IgD-negative memory B cell (primary cell): Measurements from ENCODE around the gene FRMD4A. TPM values are rescaled to one million over a fixed set of nuclear protein-coding genes. Genes with fewer than 3 reads are reported as not detected.
"Not testable (repeated sequence)": the region's sequence is repeated elsewhere in the genome, so short reads cannot be mapped to it uniquely, and the experiment has no call there.

Source experiments
- H3K27ac Mint-ChIP-seq, 3 donors: one replicate each; pipeline ENCODE4 v1.8.0; 2020 to 2022; ENCODE audit warnings: mild to moderate bottlenecking in 3 of 3, mixed read lengths in 3 of 3, moderate library complexity in 1 of 3
- H3K27me3 Mint-ChIP-seq: one replicate; pipeline ENCODE4 v1.8.0; 2021; ENCODE audit warnings: mixed read lengths
- H3K36me3 Mint-ChIP-seq: one replicate; pipeline ENCODE4 v1.8.0; 2020; ENCODE audit warnings: mild to moderate bottlenecking, mixed read lengths
- H3K4me1 Mint-ChIP-seq, 3 donors: one replicate each; pipeline ENCODE4 v1.8.0; 2020 to 2022; ENCODE audit warnings: mixed read lengths in 3 of 3, mild to moderate bottlenecking in 1 of 3
- H3K4me3 Mint-ChIP-seq, 4 donors: one replicate each; pipeline ENCODE4 v1.8.0; 2020 to 2022; ENCODE audit warnings: mild to moderate bottlenecking in 4 of 4, mixed read lengths in 4 of 4, moderate library complexity in 3 of 4
- H3K9me3 Mint-ChIP-seq, 3 donors: one replicate each; pipeline ENCODE4 v1.8.0; 2020 to 2021; ENCODE audit warnings: mixed read lengths in 3 of 3, mild to moderate bottlenecking in 1 of 3
- polyA plus RNA-seq: library from polyadenylated mRNA; unstranded; fragments of 300-500 nt; fragmentation: Illumina TruSeq; gene quantifications from one replicate; pipeline ENCODE4 v1.2.3, GENCODE V29; 2021

Gene FRMD4A
- polyA plus RNA-seq, 1 donor from 2014 or later = 1.7 TPM

- H3K27me3 Mint-ChIP-seq = peaks cover 13% of the 10 kb centered on the region
- H3K36me3 Mint-ChIP-seq, H3K9me3 Mint-ChIP-seq, H3K4me3 Mint-ChIP-seq, H3K4me1 Mint-ChIP-seq: not testable (repeated sequence)
- H3K27ac Mint-ChIP-seq = peak overlapping the region in 1 of 3 donors; percentile 47
Measured at GRCh38 chr10:14213703-14214102, 117.0 kb downstream of the FRMD4A start.

GRCh38 chr10:14211610-14212009 is 119.1 kb downstream of the FRMD4A start:
- Mint-ChIP-seq H3K36me3 (peaks cover 1% of the 10 kb centered on the region), H3K9me3 (peaks cover 0 to 3% (median 2%) of the 10 kb centered on the region in 3 donors), H3K4me3 (no peak overlapping the region), H3K4me1 (peaks cover 0 to 2% (median 1%) of the 10 kb centered on the region in 3 donors), H3K27ac (no peak overlapping the region), H3K27me3 (peaks cover 9% of the 10 kb centered on the region)

- no peak overlapping the region for H3K4me3 Mint-ChIP-seq
- peaks cover 0 to 1% (median 0%) of the 10 kb centered on the region in 3 donors for H3K4me1 Mint-ChIP-seq
- no peaks in the 10 kb centered on the region for H3K36me3 Mint-ChIP-seq
Measured at GRCh38 chr10:14208231-14208630, 122.5 kb downstream of the FRMD4A start.

GRCh38 chr10:14205233-14205632 is 125.5 kb downstream of the FRMD4A start:
- H3K4me1 Mint-ChIP-seq = no peaks in the 10 kb centered on the region
- H3K27me3 Mint-ChIP-seq = peaks cover 3% of the 10 kb centered on the region
- H3K27ac Mint-ChIP-seq = no peak overlapping the region
- H3K4me3 Mint-ChIP-seq = no peak overlapping the region
- H3K36me3 Mint-ChIP-seq = no peaks in the 10 kb centered on the region
- H3K9me3 Mint-ChIP-seq = no peaks in the 10 kb centered on the region

More at GRCh38 chr10:14208231-14208630, 122.5 kb downstream of the FRMD4A start:
- Mint-ChIP-seq H3K9me3 (peaks cover 0 to 1% (median 0%) of the 10 kb centered on the region in 3 donors), H3K27ac (no peak overlapping the region), H3K27me3 (no peaks in the 10 kb centered on the region)

- Mint-ChIP-seq H3K4me1 (peaks cover 0 to 5% (median 4%) of the 10 kb centered on the region in 3 donors), H3K4me3 (no peak overlapping the region), H3K27me3 (peaks cover 8% of the 10 kb centered on the region), H3K9me3 (no peaks in the 10 kb centered on the region), H3K36me3 (no peaks in the 10 kb centered on the region), H3K27ac (no peak overlapping the region)
Measured at GRCh38 chr10:14200698-14201544, 129.8 kb downstream of the FRMD4A start.

GRCh38 chr10:14199098-14199497 is 131.6 kb downstream of the FRMD4A start:
- not testable (repeated sequence) for H3K27ac Mint-ChIP-seq, H3K36me3 Mint-ChIP-seq, H3K4me3 Mint-ChIP-seq, H3K4me1 Mint-ChIP-seq, H3K9me3 Mint-ChIP-seq
- peaks cover 19% of the 10 kb centered on the region for H3K27me3 Mint-ChIP-seq

DNA sequence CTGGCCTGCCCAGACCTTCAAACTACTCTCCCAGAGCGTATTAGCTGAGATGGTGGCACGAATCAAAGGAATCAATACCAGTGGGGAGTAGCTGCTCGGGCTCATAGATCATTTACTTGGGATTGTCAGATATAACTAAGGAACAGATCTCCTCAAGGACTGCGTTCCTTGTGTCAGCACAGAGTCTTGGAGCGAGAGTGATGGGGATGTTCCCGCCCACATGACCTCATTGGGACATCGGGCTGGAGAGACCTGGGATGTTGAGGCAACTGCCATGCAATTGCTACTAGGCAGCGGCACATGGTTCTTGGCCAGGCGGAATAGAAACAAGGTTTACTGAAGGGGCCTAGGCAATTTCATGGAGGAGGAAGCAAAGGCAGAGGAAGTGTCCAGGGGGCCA is 132.6 kb downstream of the FRMD4A start:
- no peaks in the 10 kb centered on the region for H3K9me3 Mint-ChIP-seq
- no peak overlapping the region for H3K27ac Mint-ChIP-seq
- H3K36me3 Mint-ChIP-seq = no peaks in the 10 kb centered on the region
- H3K27me3 Mint-ChIP-seq = peaks cover 20% of the 10 kb centered on the region
- peaks cover 0 to 5% (median 4%) of the 10 kb centered on the region in 3 donors for H3K4me1 Mint-ChIP-seq
- H3K4me3 Mint-ChIP-seq = no peak overlapping the region

DNA sequence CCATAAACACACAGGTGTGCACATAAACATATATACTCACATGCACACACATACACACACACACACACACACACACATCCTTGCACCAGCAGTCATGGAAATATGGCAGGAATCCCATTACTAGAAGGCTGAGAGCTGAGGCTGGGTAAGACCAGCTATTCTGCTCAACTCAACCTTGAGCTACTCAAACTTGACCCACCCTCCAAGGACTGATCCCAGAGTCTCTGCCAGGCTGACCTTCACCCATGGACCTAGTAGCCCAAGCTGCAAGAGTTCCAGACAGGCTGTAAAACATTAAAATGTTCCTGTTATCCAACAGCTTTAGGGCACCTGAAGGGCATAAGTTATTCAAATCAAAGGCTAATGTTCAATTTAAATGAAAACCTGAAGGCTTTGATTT is 134.6 kb downstream of the FRMD4A start:
- Mint-ChIP-seq H3K27ac (no peak overlapping the region), H3K4me3 (no peak overlapping the region), H3K4me1 (peaks cover 0 to 14% (median 4%) of the 10 kb centered on the region in 3 donors), H3K9me3 (peaks cover 0 to 2% (median 0%) of the 10 kb centered on the region in 3 donors), H3K27me3 (peaks cover 17% of the 10 kb centered on the region), H3K36me3 (no peaks in the 10 kb centered on the region)

GRCh38 chr10:14195433-14195832 is 135.3 kb downstream of the FRMD4A start:
- H3K9me3 Mint-ChIP-seq = peaks cover 0 to 2% (median 0%) of the 10 kb centered on the region in 3 donors
- peaks cover 2 to 14% (median 4%) of the 10 kb centered on the region in 3 donors for H3K4me1 Mint-ChIP-seq
- no peaks in the 10 kb centered on the region for H3K36me3 Mint-ChIP-seq
- H3K4me3 Mint-ChIP-seq = no peak overlapping the region
- H3K27me3 Mint-ChIP-seq = peaks cover 19% of the 10 kb centered on the region
- no peak overlapping the region for H3K27ac Mint-ChIP-seq

- Mint-ChIP-seq H3K4me3 (no peak overlapping the region), H3K27me3 (peaks cover 19% of the 10 kb centered on the region), H3K4me1 (peaks cover 2 to 14% (median 4%) of the 10 kb centered on the region in 3 donors), H3K36me3 (no peaks in the 10 kb centered on the region), H3K9me3 (peaks cover 0 to 2% (median 0%) of the 10 kb centered on the region in 3 donors), H3K27ac (no peak overlapping the region)
Measured at GRCh38 chr10:14192746-14193145, 138.0 kb downstream of the FRMD4A start.

DNA sequence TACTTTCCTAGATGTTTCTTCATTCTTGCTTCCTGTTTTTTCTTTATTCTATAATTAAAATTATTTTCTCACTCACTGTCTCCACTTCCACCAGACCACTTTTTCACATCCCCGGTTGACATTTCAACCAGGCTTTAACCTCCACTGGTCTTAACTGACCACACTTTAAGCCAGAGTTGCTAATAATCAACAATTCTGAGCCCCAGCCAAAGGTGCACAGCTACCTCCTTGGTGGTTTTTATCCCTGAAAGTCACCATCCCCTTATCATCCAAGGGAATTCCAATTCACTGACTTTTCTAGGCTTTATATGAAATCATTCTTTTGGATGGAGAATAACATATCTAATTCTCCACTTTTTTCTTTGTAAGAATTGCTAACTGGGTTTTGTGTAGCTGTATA is 138.9 kb downstream of the FRMD4A start:
- Mint-ChIP-seq H3K36me3 (no peaks in the 10 kb centered on the region), H3K27ac (no peak overlapping the region), H3K4me3 (no peak overlapping the region), H3K9me3 (peaks cover 0 to 2% (median 0%) of the 10 kb centered on the region in 3 donors), H3K27me3 (peaks cover 17% of the 10 kb centered on the region), H3K4me1 (peaks cover 2 to 12% (median 5%) of the 10 kb centered on the region in 3 donors)

GRCh38 chr10:14191407-14191806 is 139.3 kb downstream of the FRMD4A start:
- no peak overlapping the region for H3K27ac Mint-ChIP-seq
- H3K27me3 Mint-ChIP-seq = peaks cover 14% of the 10 kb centered on the region
- H3K4me1 Mint-ChIP-seq = peaks cover 4 to 11% (median 9%) of the 10 kb centered on the region in 3 donors
- H3K36me3 Mint-ChIP-seq = no peaks in the 10 kb centered on the region
- no peak overlapping the region for H3K4me3 Mint-ChIP-seq
- peaks cover 0 to 2% (median 0%) of the 10 kb centered on the region in 3 donors for H3K9me3 Mint-ChIP-seq

DNA sequence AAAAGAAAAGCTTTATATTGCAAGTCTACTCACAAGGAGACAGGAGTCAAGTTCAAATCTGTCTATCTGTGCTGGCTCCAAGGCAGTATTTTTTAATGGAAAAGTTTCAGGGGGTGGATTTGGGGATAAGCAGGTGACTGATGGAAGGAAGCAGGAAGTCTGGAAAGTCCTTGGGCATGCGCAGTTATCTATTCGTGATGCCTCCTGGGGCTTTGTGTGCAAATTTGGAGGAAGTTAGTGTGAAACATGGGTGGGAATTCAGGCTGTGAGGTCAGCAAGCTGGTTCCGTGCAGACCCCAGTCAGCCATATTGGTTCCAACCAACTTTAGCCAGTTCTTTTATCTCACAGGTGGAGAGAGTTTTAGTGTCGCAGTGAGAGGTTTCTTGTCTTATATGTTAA is 140.0 kb downstream of the FRMD4A start:
- Mint-ChIP-seq H3K27ac (no peak overlapping the region), H3K9me3 (peaks cover 0 to 3% (median 0%) of the 10 kb centered on the region in 3 donors), H3K4me3 (no peak overlapping the region), H3K27me3 (peaks cover 16% of the 10 kb centered on the region), H3K4me1 (peaks cover 10 to 14% (median 14%) of the 10 kb centered on the region in 3 donors), H3K36me3 (no peaks in the 10 kb centered on the region)

GRCh38 chr10:14186245-14186644 is 144.5 kb downstream of the FRMD4A start:
- H3K27me3 Mint-ChIP-seq = peaks cover 16% of the 10 kb centered on the region
- peak overlapping the region in 2 of 4 donors; percentile 39 to 86 for H3K4me3 Mint-ChIP-seq
- H3K27ac Mint-ChIP-seq = peak overlapping the region in 2 of 3 donors; percentile 6 to 94

GRCh38 chr10:14185316-14186045 is 145.2 kb downstream of the FRMD4A start:
- H3K4me1 Mint-ChIP-seq = peaks cover 15 to 33% (median 24%) of the 10 kb centered on the region in 3 donors
- peaks cover 20% of the 10 kb centered on the region for H3K27me3 Mint-ChIP-seq
- H3K4me3 Mint-ChIP-seq = peak overlapping the region; percentile 77 to 86 (median 84)
- H3K27ac Mint-ChIP-seq = peak overlapping the region; percentile 94 to 99 (median 98)
- H3K9me3 Mint-ChIP-seq = peaks cover 0 to 3% (median 3%) of the 10 kb centered on the region in 3 donors
- no peaks in the 10 kb centered on the region for H3K36me3 Mint-ChIP-seq

More at GRCh38 chr10:14186245-14186644, 144.5 kb downstream of the FRMD4A start:
- Mint-ChIP-seq H3K9me3 (peaks cover 0 to 3% (median 0%) of the 10 kb centered on the region in 3 donors), H3K36me3 (no peaks in the 10 kb centered on the region), H3K4me1 (peaks cover 15 to 32% (median 24%) of the 10 kb centered on the region in 3 donors)
